ENCODE results near the gene MARK1. TPM values are rescaled to one million over a fixed set of nuclear protein-coding genes. Genes with fewer than 3 reads are reported as not detected.

Gene MARK1
- total RNA-seq, 1 donor from 2014 or later: 13.2 TPM

DNA sequence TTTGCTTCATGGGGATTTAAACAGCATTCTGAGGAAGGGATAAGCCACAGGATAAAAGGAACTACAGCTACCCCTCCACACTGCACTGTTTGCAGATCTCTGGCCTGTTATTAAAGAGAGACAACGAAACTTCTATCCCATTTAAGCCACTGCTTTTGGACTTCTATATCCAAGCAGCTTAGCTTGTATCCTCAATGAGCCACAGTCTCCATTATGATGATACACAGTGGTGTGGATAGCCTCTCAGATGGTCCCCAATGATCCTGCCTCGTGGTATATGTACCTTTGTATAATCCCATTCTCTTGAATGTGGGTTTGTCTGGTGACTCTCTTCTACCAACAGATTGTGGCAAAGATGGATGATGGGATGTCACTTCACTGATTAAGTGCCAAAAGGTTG, 36.0 kb upstream of the MARK1 start:
- peaks cover 4% of the 10 kb centered on the region for H3K9me3 Mint-ChIP-seq
- no peak overlapping the region for H3K4me3 Mint-ChIP-seq
- peaks cover 17% of the 10 kb centered on the region for H3K4me1 Mint-ChIP-seq
- Histone ChIP-seq H3K36me3 (no peaks in the 10 kb centered on the region), H3K27me3 (no peaks in the 10 kb centered on the region), H3K4me2 (no peak overlapping the region), H3K27ac (no peak overlapping the region), H4K20me1 (ENCODE audit: low read depth) (no peaks in the 10 kb centered on the region), H3K79me2 (ENCODE audit: low read depth) (no peaks in the 10 kb centered on the region), H3K9ac (no peak overlapping the region), H3F3A (ENCODE audit: low read depth) (no peaks in the 10 kb centered on the region), H3K4me1 (no peaks in the 10 kb centered on the region), H2AFZ (replicated peaks) (no peak overlapping the region), H3K4me3 (no peak overlapping the region), H3K9me3 (ENCODE audit: low read depth) (no peaks in the 10 kb centered on the region)
- DNase-seq (ENCODE audit: low spot score): no peak
- H3K36me3 Mint-ChIP-seq: no peaks in the 10 kb centered on the region
- peaks cover 3% of the 10 kb centered on the region for H3K27me3 Mint-ChIP-seq (ENCODE audit: insufficient read depth, low read depth)
- TF ChIP-seq CTCF (IDR thresholded peaks at IDR 0.05) (no peak), EZH2 (IDR thresholded peaks at IDR 0.05) (no peak), EZH2phosphoT487 (IDR thresholded peaks at IDR 0.05) (no peak)
- H3K27ac Mint-ChIP-seq: peak overlapping the region; percentile 27

GRCh38 chr1:220497220-220497947, 30.6 kb upstream of the MARK1 start:
- Histone ChIP-seq H3K27me3 (no peaks in the 10 kb centered on the region), H3K4me2 (no peak overlapping the region), H3K9ac (no peak overlapping the region), H3K27ac (no peak overlapping the region), H3F3A (ENCODE audit: low read depth) (no peaks in the 10 kb centered on the region), H3K36me3 (no peaks in the 10 kb centered on the region), H3K4me1 (no peaks in the 10 kb centered on the region), H3K79me2 (ENCODE audit: low read depth) (no peaks in the 10 kb centered on the region), H3K9me3 (ENCODE audit: low read depth) (no peaks in the 10 kb centered on the region), H2AFZ (replicated peaks) (peak overlapping the region; percentile 82), H4K20me1 (ENCODE audit: low read depth) (no peaks in the 10 kb centered on the region), H3K4me3 (no peak overlapping the region)
- H3K4me3 Mint-ChIP-seq: no peak overlapping the region
- TF ChIP-seq EZH2phosphoT487 (IDR thresholded peaks at IDR 0.05): no peak
- no peak for TF ChIP-seq CTCF (IDR thresholded peaks at IDR 0.05)
- no peak for TF ChIP-seq EZH2 (IDR thresholded peaks at IDR 0.05)
- no peaks in the 10 kb centered on the region for H3K36me3 Mint-ChIP-seq
- no peak for DNase-seq (ENCODE audit: low spot score)
- H3K4me1 Mint-ChIP-seq: peaks cover 9% of the 10 kb centered on the region
- H3K9me3 Mint-ChIP-seq: peaks cover 4% of the 10 kb centered on the region
- H3K27me3 Mint-ChIP-seq (ENCODE audit: insufficient read depth, low read depth): peaks cover 4% of the 10 kb centered on the region
- H3K27ac Mint-ChIP-seq: no peak overlapping the region

DNA sequence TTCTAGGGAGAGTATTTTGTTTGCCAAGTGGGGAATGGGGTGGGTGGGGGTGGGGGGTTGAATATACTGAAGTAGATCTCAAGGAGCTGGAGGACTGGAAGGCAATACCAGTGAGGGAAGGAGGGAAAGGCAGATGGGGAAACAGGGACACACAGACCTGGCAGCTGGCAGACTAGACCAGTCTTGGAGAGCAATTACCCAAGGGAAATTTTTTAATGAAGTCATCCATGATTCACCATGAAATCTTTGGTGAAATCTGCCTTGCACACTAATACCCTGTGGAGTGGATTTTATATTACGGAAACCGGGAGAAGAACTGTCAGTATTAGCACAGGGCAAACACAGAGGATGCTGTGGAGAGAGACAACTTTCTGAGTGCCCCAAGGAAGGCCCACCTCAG, 29.7 kb upstream of the MARK1 start:
- peaks cover 4% of the 10 kb centered on the region for H3K27me3 Mint-ChIP-seq (ENCODE audit: insufficient read depth, low read depth)
- H3K4me3 Mint-ChIP-seq: no peak overlapping the region
- H2AFZ ChIP-seq (replicated peaks): no peak overlapping the region
- no peaks in the 10 kb centered on the region for H3K79me2 ChIP-seq (ENCODE audit: low read depth)
- H4K20me1 ChIP-seq (ENCODE audit: low read depth): no peaks in the 10 kb centered on the region
- H3K36me3 Mint-ChIP-seq: no peaks in the 10 kb centered on the region
- H3K4me3 ChIP-seq: no peak overlapping the region
- no peaks in the 10 kb centered on the region for H3F3A ChIP-seq (ENCODE audit: low read depth)
- no peak overlapping the region for H3K27ac Mint-ChIP-seq
- no peaks in the 10 kb centered on the region for H3K9me3 ChIP-seq (ENCODE audit: low read depth)
- no peaks in the 10 kb centered on the region for H3K4me1 ChIP-seq
- no peak for TF ChIP-seq EZH2 (IDR thresholded peaks at IDR 0.05)
- no peak for TF ChIP-seq CTCF (IDR thresholded peaks at IDR 0.05)
- no peak for TF ChIP-seq EZH2phosphoT487 (IDR thresholded peaks at IDR 0.05)
- DNase-seq (ENCODE audit: low spot score): no peak
- no peak overlapping the region for H3K9ac ChIP-seq
- H3K36me3 ChIP-seq: no peaks in the 10 kb centered on the region
- H3K9me3 Mint-ChIP-seq: peaks cover 4% of the 10 kb centered on the region
- H3K27me3 ChIP-seq: no peaks in the 10 kb centered on the region
- no peak overlapping the region for H3K4me2 ChIP-seq
- no peak overlapping the region for H3K27ac ChIP-seq
- H3K4me1 Mint-ChIP-seq: peaks cover 9% of the 10 kb centered on the region
